HK-2 (cell line): ENCODE results near the gene ERC2.

Source experiments
- DNase-seq: peaks from one replicate; pipeline ENCODE4 v3.0.0-alpha.2; 2018; ENCODE audit not compliant: unreplicated experiment

ERC2 gene

DNA sequence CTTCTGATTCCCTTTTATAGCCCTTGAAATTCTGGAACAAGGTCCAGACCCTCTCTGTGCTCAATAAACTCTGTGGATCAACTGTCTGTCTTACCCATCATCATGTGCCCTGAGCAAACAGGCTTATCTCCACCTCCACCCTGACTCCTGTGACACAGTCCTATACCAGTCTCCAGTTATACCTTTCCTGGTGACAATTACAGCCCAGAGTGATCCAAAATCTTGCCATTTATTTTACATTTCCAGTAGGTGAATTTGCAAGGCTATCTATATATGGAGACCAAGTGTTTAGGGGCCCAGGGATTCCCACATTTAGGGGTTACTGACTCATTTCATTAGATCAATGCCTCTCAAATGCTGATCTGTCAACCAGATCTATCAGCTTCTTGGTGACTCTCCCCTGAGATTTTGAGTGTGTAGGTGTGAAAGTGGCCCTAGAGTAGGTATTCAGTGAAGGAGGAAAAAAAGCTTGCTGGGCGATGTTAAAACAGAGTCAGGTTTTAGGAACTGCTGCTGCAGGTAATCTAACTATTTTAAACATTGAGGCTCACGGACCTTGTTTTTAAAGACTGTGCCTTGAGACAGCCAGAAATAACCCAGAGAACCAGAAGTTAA, 751.5 kb downstream of the ERC2 start:
- DNase-seq: no peak

DNA sequence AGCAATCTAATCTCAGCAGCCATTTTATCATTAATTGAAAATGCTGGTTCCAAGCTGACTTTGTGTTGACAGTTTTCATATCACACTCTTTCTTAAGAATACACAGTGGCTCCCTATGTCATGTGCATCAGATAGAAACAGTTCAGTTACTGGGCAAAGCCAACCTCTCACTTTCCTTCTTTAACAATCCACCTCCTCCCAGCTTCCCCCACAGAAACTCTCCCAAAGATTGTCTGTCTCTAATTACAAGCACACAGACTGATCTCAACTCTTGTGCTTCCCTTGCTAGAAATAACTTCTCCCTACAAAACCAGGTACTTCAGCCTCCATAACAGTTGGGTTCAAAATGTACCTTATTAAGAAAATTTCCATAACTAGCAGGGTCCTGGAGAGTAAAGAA, 752.2 kb downstream of the ERC2 start:
- DNase-seq: no peak

DNA sequence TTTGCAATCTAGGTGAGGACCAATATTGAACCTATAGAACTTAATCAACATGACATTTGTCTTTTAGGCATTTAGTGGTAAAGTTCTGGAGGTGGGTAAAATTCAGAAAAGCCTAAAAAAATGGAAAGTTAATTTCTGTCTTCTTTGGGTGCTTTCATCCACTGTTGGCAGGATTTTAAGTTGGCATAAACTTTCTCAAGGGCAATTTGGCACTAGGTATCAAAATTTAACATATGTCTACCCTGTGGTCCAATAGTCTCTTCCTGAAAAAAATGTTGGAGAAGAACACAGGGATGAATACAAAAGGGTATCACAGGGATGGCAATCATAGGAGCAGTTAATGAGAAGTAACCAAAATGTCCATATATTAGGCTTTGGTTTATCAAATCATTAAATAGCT, 754.2 kb downstream of the ERC2 start:
- no peak for DNase-seq

DNA sequence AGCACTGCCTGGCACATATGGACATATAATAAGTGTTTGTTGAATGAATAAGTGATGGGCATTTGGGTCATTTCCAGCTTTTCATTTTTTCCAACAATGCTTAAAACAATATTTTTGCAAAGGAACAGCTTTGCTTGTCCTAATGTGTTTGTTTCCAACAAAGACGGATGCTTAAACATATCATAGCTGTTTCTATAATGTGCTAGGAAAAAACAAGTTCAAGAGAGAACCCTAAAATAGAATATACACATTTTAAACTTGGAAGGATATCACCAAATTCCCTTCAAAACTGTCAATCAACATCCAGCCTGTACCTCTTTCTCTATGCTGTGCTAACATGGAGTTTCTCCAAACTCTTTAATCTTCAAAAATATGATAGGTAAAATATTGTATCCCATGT, 756.6 kb downstream of the ERC2 start:
- DNase-seq: no peak

DNA sequence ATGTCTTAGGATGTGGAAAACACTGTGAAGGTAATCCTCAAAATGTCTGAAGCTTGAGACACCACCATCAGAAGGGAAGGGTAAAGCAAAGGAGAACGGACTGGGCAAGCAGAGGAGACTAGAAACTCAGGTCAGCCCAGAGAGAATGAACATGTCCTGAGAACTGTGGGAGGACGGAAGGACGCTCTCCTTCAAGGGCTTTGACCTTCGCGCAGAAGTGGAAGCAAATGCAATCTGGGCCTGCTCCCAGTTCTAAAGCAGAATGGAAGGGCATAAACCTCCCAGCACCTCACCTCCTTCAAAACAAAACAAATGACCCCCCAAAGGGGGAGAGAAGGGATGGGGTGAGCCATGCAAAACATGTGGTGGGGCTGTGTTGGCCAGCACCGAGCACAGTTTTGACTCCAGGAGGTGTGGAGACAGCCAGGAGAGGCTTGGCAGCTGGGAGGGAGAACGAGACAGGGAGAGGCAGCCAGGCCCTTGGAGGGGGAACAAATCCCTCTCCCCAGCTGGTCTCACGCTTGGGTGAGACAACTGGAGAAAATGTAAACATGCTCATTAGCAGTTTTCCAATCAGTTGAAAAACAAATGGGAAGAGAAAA, 758.8 kb downstream of the ERC2 start:
- no peak for DNase-seq

DNA sequence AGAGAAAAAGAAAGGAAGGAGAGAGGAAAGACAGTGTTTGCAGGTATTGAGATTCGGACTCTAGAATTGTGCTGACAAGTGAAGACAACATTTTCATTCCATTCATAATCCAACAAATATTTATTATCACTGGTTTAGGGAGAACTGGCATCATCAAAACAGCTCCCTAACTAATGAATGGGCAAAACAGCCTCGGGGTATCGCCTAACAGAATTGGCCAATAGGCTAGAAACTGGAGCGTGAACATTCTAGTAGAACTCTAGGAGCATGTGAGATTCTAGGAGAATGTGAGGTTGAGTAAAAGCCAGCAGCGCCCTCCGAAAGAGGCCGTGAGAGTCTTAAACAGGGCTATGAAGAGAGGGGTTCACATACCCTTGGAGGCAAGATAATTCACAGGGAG, 759.3 kb downstream of the ERC2 start:
- DNase-seq: no peak

DNA sequence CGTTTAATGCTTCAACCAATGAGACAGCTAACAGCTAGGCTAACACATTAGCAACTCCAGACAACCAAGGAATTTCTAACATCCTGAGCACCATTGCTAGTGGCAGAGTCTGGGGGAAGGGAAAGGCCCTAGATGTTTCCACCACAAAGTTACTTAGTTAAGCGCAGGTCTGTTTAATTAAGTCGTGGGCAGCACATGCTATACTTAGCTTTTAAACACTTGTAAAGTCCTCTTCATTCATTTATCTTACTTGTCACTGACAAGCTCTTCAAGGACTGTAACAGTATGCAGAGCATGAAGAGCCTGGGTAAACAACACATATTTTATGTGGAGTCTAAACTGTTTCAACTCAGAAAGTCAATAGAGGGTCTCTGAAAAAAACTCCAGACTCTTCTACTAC, 760.0 kb downstream of the ERC2 start:
- DNase-seq: no peak

DNA sequence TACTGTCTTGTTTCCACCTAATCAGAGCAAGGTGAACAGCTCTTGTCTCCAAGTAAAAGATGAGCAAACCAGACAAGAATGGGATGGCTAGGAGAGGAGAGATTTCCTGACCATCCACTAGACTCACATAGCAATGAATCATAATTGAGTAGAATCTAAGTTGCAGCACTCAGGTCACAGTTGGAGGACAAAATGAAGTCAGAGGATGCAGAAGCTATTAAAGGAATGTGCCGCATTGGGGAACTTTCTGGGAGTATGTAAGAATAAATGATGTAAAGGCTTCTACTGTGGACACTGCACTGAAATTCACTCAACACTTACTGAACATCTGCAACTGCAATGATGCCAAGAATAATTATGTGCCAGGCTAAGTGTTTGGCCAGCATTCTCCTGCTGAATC, 763.7 kb downstream of the ERC2 start:
- no peak for DNase-seq

DNA sequence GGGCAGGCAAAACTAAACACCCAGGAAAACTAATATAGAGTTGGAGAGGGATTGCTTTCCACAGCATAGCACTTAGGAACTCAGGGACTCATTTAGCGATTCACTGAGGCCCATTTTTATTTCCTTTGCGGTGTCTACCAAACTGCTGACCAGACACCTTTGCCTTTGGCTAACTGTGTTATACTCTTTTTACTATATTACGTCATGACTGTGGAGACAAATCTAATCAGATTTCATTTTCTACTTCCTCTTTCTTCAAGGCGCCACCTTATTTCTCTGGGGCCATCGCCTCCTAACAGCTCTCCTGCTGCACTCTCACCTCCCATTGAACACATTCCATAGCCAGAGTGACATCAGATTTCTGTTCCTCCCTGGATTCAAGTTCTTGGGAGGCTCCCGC, 765.4 kb downstream of the ERC2 start:
- no peak for DNase-seq

DNA sequence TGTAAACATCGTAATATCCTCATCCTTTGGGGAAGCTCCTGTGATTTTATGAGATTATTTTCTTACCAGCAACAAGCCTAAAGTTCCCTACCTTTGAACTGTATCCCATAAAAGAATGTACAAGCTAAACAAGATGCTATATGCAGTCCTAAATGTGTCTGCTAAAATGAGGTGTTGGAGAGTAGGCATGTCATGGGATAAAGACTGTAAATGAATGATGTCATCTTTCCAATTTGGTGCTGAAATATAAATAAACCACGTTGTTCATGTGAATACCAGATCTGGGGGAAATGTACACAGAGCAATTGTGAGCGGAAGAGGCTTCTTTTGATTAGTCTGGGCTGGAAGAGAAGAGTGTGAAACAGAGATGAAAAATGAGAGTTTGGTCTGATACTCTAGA, 766.3 kb downstream of the ERC2 start:
- DNase-seq: no peak

DNA sequence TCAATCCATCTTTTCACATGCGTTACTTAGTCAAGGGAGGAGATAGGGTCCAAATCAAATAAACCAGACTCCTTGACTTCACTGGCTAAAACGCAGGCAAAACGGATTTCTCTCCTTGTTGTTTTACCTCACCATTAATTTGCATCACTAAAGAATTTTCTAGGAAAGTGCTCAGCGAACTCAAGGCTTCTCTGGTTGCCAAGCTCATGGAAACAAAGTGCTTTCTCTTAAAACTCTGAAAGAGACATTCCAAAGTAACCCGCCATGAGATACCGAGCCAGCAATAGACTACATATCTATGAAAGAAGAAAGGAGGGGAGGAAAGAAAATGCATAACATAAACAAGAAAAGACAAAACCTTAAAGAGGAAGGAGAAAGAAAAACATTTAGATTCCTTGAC, 769.4 kb downstream of the ERC2 start:
- DNase-seq: no peak

DNA sequence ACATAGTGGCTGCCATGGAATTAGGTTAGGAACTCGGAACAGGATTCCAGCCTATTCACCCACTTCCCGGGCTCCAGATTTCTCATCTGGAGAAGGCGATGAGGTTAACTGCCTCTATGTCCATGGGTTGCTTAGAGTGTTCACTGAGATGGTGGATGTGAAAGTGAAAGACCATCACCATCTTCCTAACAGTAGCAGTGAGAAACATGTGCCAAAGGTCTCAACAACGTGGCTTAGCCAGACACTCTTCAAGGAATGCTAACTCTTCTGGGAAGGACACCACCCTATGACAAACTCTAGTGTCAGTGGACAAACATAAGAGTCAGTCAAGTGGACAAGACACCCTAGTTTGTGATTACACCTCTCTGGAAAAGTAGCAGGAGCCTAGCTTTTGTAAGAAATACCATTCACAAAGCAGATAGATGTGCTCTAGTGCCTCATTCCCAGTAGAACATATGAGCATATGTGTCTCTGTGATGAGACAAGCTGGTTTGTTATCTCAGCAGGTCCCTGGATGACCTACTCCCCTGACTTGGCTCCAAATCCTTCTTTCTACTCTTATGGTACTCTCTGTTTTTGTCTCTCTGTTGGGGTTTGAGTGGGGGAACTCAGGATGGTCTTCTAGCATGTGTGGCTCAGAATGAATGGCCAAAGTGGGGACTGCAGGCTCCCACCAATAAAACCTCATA, 770.9 kb downstream of the ERC2 start:
- no peak for DNase-seq

DNA sequence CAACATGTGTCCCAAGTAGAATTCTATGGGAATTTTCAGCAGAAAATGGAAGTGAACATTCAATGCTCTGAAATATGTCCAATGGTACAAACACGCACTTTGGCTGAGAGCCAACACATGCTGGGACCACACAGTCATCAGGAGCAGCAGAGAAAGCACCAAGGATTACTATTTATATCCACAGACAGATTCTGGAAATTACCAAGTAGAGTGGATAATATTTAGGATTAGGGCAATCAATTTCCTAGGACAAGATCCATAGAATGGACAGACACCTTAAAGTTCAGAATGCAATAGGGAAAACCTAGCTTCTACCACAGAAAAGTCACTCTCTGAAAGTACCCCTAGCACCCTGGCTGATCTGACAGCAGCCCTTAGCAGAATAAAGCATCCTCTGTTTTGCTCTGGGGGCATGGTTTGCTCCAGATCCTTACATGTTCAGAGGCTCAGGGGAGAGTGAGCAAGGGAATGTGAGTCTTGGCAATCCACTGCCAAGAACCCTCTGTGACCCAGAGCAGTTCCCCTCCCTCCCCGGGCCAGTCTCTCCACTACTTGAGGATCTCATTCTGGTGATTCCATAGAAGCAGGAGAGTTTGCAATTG, 775.2 kb downstream of the ERC2 start:
- DNase-seq: no peak

DNA sequence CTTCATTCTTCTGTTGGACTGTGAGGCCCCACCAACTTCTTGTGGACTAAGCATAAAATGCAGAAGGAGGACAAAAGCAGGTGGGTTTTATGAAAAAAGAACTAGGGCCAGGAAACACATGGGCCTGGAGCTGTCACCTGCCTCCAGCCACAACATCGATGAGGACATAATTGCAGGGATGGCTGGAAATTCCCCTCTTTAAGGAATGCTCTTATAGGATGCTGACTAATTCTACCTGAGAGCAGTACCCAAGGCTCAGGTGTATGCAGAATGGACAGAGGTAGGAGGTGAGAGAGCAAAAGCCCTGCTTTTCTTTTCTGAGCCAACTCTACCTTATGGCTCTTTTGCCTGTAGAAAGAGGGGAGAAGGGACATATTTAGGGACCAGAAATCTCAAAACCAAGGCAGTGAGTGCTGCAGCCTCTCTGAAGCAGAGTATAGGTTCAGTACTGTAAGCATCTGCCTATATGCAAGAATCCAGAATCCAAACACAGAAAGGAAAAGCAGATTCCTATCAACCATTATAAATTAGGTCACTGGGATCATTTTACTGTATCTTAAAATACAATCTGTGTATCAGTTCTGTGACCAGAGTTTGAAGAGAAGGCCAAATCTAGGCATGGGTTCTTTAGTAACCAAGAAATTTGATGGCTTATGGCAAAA, 775.8 kb downstream of the ERC2 start:
- no peak for DNase-seq

DNA sequence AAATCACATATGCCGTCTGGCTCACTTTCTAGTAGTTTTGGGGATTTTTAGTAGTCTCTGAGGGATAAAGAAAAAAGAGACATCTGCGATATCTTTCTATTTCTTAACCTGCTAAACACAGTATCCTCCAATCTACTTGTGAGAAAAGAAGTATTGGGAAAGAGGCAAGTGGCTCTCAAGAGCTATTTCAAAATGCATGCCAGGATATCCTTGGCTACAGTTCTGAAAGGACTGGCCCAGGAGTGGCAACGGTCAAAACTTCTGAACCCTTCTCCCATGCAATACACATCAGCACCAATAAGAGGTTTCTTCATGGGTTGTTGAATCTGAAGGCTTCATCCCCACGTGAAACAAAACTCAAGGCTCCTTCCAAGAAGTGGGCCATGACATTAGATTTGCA, 777.1 kb downstream of the ERC2 start:
- no peak for DNase-seq

DNA sequence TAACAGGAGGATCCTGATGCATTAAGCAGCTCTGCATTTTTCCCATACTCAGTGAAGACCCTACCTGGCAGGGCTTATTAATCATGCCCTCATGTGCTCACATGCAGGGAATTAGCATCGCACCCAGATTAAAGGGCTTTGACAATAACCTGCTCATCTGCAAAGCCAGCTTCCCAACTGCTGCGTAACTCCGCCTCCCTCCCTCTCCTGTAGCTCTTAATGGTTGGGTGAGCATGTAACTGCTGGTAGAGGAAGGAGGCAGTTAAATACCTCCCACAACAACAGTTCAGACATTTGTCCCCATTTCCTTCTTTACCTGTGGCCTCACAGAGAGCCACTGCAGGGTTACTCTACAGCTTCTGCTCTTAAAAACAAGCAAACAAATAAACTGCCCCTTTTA, 777.5 kb downstream of the ERC2 start:
- DNase-seq: no peak

DNA sequence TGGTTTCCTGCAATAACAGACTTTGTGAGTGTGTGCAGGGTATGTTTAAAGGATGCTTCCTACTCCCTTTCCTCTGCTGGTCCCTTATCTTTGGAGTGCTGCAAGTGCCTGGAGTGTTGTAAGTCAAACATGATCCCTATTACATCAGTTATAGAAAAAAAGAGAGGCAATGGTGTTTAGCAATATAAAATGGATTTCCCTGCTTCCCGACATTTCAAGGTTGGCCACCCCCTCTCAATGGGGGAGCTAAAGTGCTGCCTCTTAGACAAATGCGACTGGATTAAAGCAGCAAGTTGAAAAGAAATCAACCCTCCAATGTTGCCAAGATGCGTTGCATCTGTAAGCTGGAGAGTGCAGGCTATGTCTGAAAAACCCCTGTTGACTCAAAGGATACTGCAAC, 778.1 kb downstream of the ERC2 start:
- DNase-seq: no peak

DNA sequence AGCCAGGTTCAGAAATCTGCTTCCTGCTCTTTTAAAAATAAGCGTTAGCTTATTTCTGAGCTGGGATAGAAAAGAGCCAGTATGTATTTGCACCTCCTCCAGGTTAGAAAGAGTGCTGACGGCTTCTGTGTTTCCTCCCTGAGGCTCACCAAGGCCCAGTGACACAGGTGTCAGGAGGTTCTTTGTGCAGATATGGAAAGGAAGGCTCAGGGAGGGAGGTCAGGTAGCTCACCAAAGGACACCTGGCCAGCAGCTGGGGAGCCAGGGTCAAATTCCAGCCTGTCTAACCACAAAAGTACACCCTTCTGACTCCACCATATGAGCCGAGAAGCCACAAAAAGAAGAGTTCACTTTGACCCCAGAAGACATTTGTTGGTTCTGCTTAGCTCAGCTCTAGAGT, 780.1 kb downstream of the ERC2 start:
- DNase-seq: no peak

DNA sequence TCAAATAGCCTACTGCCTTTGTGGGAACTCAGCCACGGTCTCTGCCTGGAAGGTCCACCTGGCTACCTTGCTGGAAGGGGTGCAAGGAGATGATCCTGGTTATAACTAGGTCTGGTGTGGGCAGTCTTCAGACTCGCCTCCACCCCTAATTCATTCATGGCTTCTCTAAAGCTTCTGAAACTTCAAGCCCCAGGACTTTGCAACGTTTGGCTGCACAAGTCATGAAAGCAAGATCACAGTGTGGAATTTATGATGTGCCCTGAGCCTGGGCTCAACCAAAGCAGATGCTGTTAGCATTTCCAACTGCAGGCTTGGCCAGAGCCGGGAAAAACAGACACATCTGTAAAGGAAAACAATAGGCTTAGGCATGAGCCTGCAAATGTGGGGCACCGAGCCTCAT, 780.7 kb downstream of the ERC2 start:
- DNase-seq: no peak

DNA sequence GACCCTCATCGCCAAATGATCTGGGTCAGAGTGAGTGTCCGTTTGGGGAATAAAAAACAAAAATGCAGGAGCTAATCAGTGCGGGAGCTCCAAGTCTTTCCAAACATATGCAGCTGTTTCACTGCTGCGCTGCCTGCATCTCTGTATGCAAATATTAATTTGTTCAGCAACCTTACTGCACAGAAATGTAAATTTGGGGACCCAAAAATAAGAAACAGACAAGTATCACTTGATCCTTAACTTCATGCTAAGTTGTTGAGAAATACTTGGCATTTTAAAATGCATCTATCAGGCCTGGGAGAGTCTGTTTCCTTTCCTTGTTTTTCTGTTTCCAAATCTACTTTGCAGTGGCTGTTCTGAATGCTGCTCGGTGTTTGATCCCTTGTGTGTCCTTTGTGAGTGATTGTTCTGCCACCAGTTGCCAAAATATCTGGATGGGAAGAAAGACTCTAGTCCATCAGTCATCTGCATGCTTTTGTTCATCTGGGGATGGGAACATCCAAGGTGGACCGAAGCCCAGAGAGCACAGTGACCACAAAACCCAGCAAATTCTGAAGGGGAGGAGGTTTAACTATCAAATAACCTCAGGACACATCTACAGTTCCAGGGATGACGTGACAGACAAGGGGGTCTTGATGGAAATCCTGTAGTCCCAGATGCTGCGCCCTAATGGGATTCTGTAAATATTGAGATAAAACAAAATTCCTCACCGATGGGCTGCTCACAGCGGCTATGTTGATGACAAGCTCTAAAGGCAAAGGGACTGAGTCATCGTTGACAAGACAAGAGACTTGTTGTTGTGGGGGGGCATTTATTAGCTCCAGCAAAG, 781.6 kb downstream of the ERC2 start:
- DNase-seq: no peak

DNA sequence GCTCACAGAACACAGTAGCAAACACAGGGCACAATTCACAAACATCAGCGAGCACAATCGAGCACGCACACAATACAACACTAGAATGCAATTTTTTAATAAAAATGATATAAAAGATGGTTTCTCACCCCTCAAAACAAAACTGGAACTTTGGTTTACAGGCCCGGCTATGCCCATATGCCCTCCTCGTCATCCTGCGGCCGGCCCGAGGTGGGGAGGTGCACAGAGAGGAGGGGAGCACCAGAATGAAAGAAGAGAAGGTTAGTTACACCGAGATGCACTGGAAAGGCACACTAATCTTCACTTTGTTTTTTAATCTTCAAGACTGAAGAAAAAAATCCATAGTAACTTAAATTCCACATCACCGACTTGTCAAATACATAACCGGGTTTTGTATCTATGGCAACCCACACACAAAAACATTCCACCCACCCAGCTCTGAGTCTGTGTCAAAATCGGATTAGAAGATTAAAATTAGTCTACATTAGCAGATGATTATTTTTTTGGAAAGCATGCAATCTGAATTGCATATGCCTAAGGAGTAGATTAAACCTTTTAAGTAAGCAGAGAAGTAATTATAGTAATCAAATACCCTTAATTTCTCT, 784.5 kb downstream of the ERC2 start:
- no peak for DNase-seq
